GM18861 (cell line): ENCODE data around the gene ST3GAL6.
A peak's percentile ranks its signal among the peaks of the same experiment; 100 is the strongest.
"Not testable (repeated sequence)": the region's sequence is repeated elsewhere in the genome, so short reads cannot be mapped to it uniquely, and the experiment has no call there.

Experiments
- ATAC-seq: cut with Tn5 transposase; IDR thresholded peaks from one replicate; pipeline ENCODE4 v1.9.1; 2021; ENCODE audit not compliant: unreplicated experiment

Gene ST3GAL6

DNA sequence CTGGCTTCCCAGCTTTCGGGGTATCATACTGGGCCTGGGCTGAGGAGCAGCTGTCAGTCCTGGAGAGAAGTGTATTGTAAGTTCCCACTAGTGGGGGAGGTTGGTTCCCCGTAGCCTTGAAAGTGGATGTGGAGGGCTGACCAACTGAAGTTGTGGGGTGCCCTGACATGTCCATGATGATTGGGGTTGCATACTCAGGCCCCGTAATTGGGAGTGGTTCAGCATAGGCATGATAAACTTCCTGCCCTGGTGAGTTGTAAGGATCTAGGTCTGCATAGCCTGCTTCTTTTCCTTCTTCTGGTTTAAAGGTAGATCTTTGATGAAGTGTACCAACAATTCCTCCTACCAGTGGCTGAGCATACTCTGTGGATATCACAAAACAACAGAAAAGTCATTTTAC lies 36.3 kb downstream of the ST3GAL6 start:
- ATAC-seq: no peak

GRCh38 chr3:98800401-98800800 lies 37.3 kb downstream of the ST3GAL6 start:
- ATAC-seq: no peak

- no peak for ATAC-seq
Observed at GRCh38 chr3:98801043-98801747, 38.1 kb downstream of the ST3GAL6 start.

DNA sequence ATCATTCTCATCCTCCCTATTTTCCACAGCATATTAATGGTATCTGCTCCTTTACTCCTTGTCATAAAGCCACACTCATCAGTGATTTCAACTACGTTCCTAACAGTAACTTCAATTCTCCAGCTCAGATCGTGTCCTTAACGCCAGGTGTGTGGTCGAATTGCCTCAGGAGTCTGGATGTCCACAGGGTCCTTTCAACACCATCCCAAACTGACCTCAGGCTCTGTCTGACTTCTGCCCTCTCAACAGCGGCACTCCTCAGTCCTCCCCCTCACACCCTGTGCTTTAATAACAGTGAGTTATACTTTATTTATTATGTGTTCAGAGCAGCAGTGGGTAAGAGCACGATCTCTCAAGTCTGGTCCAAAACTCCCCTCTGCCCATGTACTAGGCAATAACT lies 42.4 kb downstream of the ST3GAL6 start:
- no peak for ATAC-seq

- ATAC-seq: no peak
Observed at GRCh38 chr3:98806521-98806920, 43.4 kb downstream of the ST3GAL6 start.

- no peak for ATAC-seq
Observed at GRCh38 chr3:98807011-98807410, 43.9 kb downstream of the ST3GAL6 start.

DNA sequence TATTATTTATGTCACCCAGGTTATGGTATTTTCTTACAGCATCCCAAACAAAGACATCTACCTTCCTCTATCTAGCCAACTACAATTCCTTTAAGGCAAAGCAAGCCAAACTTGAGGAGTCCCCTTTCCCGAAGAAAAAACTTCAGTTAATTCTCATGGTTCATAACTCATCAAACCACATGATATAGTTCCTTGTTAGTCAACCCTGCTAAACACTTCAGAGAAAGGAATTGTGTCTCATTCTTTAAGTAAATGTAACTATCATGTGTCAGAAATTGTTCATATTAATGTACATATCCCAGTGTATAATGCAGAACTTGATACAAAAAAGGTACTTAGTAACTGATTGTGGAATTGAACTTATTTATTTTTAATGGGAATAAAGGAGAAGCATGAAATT lies 44.4 kb downstream of the ST3GAL6 start:
- ATAC-seq: no peak

DNA sequence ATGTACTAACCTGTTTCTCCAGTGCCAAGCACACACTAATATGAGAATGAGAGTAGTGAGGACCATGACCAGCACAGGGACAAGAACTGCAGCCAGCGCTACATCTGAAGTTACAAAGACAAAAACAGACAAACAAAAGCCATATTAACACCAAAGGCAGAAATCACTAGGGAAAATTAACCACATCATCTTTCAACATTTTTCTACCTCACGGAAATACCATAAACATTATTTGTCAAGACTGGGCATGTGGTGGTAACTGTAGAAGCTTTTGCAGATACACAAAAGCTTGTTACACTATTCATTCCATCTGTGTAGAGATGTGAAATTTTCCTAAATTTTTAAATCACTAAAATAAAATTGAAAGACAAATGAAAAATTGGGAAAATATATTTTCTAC lies 44.9 kb downstream of the ST3GAL6 start:
- no peak for ATAC-seq

DNA sequence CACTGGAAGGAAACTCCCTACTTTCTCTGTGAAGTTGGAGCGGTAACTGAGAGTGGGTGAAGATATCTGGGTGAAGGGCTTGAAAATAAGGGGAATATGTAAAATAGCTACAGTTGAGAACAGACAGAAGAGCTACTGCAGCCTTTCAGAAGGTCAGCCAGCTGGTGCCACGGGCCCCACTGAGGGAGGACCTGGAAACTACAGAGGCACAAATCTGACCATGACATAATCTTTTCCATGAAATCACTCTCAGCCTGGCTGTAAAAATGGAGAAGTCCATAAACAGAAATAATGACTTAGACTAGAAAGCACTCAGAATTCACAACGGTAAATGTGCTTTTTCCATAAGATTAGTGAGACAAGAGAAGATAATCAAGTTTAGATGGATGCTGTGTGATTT lies 46.4 kb downstream of the ST3GAL6 start:
- ATAC-seq: no peak

DNA sequence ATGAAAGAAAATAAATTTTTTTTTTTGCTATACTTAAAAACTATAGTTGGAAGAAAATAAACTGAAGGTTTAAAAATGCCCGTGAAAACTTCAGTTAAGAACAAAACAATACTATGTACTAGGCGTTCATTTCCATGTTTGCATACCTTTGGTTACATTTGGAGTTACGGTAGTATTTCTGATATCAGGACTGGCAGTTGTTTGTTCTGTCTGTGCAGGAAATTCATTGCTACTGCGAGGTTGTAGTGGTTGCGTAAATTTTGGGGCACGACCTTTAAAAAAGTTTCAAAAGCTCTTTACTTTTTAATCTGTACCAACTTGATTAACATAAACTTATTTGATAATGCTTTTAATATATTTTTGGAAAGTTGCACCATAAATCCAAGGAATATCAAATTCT lies 47.9 kb downstream of the ST3GAL6 start:
- ATAC-seq: no peak

DNA sequence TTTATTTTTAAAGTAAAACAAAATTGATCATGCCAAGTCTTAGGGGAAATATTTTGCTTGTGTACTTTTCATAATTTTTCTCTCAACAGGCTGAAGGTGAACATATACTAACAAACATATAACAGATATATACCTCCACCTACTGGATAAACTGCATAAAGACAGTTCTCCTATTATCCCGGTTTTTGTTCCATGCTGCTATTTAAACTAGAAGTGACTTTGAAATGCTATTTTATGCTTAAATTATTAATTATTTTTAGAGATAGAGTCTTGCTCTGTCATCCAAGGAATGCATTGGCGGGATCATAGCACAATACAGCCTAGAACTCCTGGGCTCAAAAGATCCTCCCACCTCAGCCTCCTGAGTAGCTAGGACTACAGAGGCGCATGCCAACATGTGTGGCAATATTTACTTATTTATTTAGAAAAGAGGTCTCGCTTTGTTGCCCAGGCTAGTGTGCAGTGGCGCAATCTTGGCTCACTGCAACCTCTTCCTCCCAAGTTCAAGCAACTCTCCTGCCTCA lies 49.8 kb downstream of the ST3GAL6 start:
- peak; percentile 60 for ATAC-seq

DNA sequence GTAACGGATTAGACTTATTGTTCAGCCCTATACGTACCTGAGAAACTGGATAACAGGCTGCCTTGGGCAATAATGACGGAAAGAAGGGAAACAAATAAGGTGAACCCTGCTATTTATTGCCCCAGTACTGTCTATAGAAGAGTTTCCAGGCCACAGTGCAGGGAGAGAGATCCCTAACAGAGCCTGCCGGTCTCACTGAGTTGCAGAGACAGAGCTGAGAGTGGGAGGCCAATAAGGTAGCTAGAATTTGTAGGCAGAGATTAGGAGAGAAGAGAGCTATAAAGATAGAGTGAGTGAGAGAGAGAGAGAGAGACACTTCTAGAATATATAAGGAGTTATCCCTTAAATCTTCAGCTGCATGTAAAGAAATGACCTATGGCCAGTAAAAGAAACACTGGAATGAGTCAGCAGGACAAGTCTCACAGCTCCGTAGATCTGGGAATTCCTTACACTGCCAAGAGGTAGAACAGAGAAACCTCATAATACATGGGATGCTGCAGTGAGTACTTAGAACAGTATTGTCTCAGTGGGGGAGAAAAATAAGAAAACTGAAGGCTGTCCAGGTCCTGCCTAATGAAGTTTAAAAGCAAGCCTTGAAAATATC lies 51.8 kb downstream of the ST3GAL6 start:
- ATAC-seq: no peak

- ATAC-seq: peak; percentile 80
Observed at GRCh38 chr3:98817547-98818041, 54.5 kb downstream of the ST3GAL6 start.

GRCh38 chr3:98821063-98821462 lies 57.9 kb downstream of the ST3GAL6 start:
- no peak for ATAC-seq

DNA sequence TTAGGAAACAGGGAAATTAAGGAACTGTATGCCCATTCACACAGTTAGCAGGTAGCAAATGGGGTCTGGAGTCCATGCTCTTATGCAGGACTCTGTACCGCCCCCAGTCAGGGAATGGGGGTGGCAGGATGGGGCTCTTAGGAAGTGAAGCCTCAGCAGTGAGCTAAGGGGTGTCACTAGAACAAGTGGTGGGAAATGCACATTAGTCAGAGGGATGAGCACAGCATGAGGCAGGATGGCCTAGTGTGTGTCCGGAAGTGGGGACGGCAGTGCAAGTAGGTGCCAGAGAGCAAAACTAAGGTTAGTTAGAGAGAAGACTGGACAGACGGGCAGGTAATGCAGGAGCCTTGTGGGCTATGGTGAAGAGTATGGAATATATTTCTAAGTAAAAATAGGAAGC lies 60.7 kb downstream of the ST3GAL6 start:
- no peak for ATAC-seq

DNA sequence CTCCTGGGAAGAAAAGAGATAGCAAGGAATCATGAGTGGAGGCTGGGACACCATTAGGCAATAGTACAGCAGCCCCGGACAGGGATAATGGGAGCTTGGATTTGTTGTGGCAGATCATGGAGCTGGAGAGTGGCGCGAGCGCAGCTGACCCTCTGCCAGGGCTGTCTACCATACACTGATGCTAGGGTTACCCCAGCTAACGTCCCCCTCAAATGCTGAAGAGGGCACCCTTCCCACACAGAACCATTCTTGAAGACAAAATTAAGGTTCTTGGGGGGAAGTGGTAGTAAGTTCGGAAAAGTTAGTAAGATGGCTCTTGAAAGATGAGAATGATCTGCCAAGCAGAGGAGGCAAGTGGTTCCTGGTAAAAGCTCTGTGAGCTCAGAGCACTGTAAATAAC lies 61.1 kb downstream of the ST3GAL6 start:
- no peak for ATAC-seq

DNA sequence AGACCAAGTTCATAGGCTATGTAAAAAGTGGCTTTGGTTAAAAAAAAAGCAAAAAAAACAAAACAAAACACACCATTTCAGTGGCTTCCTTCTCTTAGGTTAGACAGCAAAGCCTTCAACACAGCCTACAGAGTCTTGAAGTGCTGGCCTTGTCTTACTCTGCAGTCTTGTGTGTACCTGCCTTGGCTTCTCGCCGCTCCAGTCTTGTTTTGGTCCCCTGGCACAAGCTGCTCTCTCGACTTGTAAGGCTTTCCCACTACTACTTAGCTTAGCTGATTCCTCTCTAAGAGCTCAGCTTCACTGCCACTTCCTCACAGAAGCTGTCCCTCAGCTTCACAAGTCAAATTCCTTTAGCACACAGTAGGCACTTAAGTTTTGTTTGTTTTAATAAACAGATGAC lies 63.0 kb downstream of the ST3GAL6 start:
- no peak for ATAC-seq

- no peak for ATAC-seq
Observed at GRCh38 chr3:98827221-98827920, 64.2 kb downstream of the ST3GAL6 start.

DNA sequence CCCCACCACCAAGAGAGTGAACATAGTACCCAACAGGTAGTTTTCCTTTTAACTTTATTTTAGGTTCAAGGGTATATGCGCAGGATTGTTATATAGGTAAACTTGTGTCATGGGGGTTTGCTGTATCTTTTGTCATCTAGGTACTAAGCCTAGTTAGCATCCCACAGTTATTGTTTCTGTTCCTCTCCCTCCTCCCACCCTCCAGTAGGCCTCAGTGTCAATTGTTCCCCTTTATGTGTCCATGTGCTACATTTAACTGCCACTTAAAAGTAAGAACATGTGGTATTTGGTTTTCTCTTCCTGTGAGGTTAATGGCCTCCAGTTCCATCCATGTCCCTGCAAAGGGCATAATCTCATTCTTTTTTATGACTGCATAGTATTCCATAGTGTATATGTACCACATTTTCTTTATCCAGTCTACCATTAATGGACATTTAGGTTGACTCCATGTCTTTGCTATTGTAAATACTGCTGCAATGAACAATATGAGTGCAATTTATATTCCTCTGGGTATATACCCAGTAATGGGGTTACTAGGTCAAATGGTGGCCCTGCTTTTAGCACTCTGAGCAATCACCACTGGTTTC lies 66.2 kb downstream of the ST3GAL6 start:
- ATAC-seq: no peak

DNA sequence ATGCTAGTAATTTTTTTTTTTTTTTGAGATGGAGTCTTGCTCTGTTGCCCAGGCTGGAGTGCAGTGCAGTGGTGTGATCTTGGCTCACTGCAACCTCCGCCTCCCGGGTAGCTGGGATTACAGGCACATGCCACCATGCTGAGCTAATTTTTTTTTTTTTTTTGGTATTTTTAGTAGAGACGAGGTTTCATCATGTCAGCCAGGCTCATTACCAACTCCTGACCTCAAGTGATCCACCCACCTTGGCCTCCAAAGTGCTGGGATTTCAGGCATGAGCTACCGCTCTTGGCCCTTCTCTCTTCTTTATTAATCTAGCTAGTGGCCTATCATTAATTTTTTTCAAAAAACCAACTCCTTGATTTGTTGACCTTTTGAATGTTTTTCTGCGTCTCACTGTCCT lies 67.9 kb downstream of the ST3GAL6 start:
- not testable (repeated sequence) for ATAC-seq

GRCh38 chr3:98839846-98840245 lies 76.7 kb downstream of the ST3GAL6 start:
- no peak for ATAC-seq
